Gastroesophageal sphincter (tissue), 4 donors: ENCODE data around the gene PHC2. TPM values are rescaled to one million over a fixed set of nuclear protein-coding genes. Genes with fewer than 3 reads are reported as not detected.

Experiments used
- ATAC-seq: fragments of 150-250 bp; one replicate; pipeline ENCODE4 v1.9.1; 2016; ENCODE audit warnings: mild to moderate bottlenecking, moderate library complexity
- H3K27ac ChIP-seq, 4 donors: fragments of 200-600 bp; sonication (generic) in 3 of 4; 1 replicate in 3 of 4; 2 replicates in 1 of 4; pipeline ENCODE4 v1.5.1; 2016 to 2019
- H3K27me3 ChIP-seq: fragments of 200-600 bp; sonication (generic); one replicate; pipeline ENCODE4 v1.5.1; 2019
- H3K36me3 ChIP-seq, 2 donors: fragments of 200-600 bp; sonication (generic); one replicate each; pipeline ENCODE4 v1.5.1; 2019; ENCODE audit warnings: control low read depth in 1 of 2
- H3K4me1 ChIP-seq, 3 donors: fragments of 200-600 bp; sonication (generic); 1 replicate in 2 of 3; 2 replicates in 1 of 3; pipeline ENCODE4 v1.5.1; 2016 to 2019; ENCODE audit warnings: control low read depth in 2 of 3
- H3K4me3 ChIP-seq, 2 donors: fragments of 200-600 bp; sonication (generic); one replicate each; pipeline ENCODE4 v1.5.1; 2019; ENCODE audit warnings: mild to moderate bottlenecking in 1 of 2, moderate library complexity in 1 of 2
- H3K9me3 ChIP-seq, 3 donors: fragments of 200-600 bp; sonication (generic); one replicate each; pipeline ENCODE4 v1.5.1; 2017 to 2019; ENCODE audit warnings: control low read depth in 2 of 3
- CTCF ChIP-seq, 4 experiments: fragments of 200-600 bp in 2 of 4; fragments of 450-650 bp in 2 of 4; sonication (generic) in 1 of 4; IDR thresholded peaks; one replicate each; pipeline ENCODE4 v1.5.1; 2017 to 2019; ENCODE audit warnings: antibody characterized with exemption in 4 of 4, mild to moderate bottlenecking in 2 of 4, moderate library complexity in 2 of 4
- EP300 ChIP-seq: sonication (generic); formaldehyde crosslinking; IDR thresholded peaks from one replicate; pipeline ENCODE4 v1.6.1; 2017; ENCODE audit warnings: antibody characterized with exemption, mild to moderate bottlenecking
- POLR2A ChIP-seq, 2 donors: fragments of 450-650 bp; IDR thresholded peaks; one replicate each; pipeline ENCODE4 v1.6.1; 2017; ENCODE audit warnings: antibody characterized with exemption in 2 of 2, mild to moderate bottlenecking in 2 of 2, moderate library complexity in 1 of 2
- POLR2AphosphoS5 ChIP-seq: sonication (generic); formaldehyde crosslinking; IDR thresholded peaks from one replicate; pipeline ENCODE4 v1.6.1; 2017; ENCODE audit warnings: antibody characterized with exemption
- WGBS, 2 donors: methylation state at CpG; one replicate each; pipeline ENCODE4 v1.1.5; 2018; ENCODE audit warnings: low coverage in 1 of 2; 5-methylcytosine and 5-hydroxymethylcytosine counted together
- total RNA-seq, 4 donors: library from RNA; depleted of rRNA; stranded (reverse); fragments of >200 nt; gene quantifications; one replicate each; pipeline ENCODE4 v1.1.0, GENCODE V29; 2016

Gene PHC2
- total RNA-seq, 4 donors from 2014 or later, result 99.8 to 223 (median 181) TPM

GRCh38 chr1:33305016-33305415, 125.9 kb downstream of the PHC2 start:
- ATAC-seq, result no peak
- TF ChIP-seq CTCF (IDR thresholded peaks at IDR 0.05), result no peak
- TF ChIP-seq POLR2A (IDR thresholded peaks at IDR 0.05), result no peak
- no peak for TF ChIP-seq POLR2AphosphoS5
- no peak for TF ChIP-seq EP300
- H3K27me3 ChIP-seq, result peaks cover 12% of the 10 kb centered on the region
- 90 to 95% methylated on average over 2 to 4 of the region's 5 CpGs for WGBS, 2 donors
- no peaks in the 10 kb centered on the region for H3K9me3 ChIP-seq
- H3K4me3 ChIP-seq, result no peak overlapping the region
- H3K4me1 ChIP-seq, result peaks cover 0 to 33% (median 17%) of the 10 kb centered on the region in 3 donors
- H3K36me3 ChIP-seq, result peaks cover 0 to 5% of the 10 kb centered on the region in 2 donors
- H3K27ac ChIP-seq, result no peak overlapping the region

- Histone ChIP-seq H3K9me3 (no peaks in the 10 kb centered on the region), H3K27ac (no peak overlapping the region), H3K4me3 (no peak overlapping the region), H3K27me3 (peaks cover 12% of the 10 kb centered on the region), H3K4me1 (peaks cover 0 to 45% (median 17%) of the 10 kb centered on the region in 3 donors), H3K36me3 (peaks cover 0 to 28% of the 10 kb centered on the region in 2 donors)
- 83% methylated on average over 1 of the region's 1 CpG; no CpG with 5 or more reads in 1 of the 2 donors for WGBS, 2 donors
- ATAC-seq, result no peak
- TF ChIP-seq POLR2AphosphoS5 (no peak), CTCF (IDR thresholded peaks at IDR 0.05) (no peak), EP300 (no peak), POLR2A (IDR thresholded peaks at IDR 0.05) (no peak)
Measured at GRCh38 chr1:33302325-33302724, 128.6 kb downstream of the PHC2 start.

- Histone ChIP-seq H3K9me3 (no peaks in the 10 kb centered on the region), H3K4me1 (peaks cover 0 to 37% (median 9%) of the 10 kb centered on the region in 3 donors), H3K27ac (peak overlapping the region in 3 of 4 donors; percentile 51 to 64 (median 61)), H3K36me3 (peaks cover 0 to 35% of the 10 kb centered on the region in 2 donors), H3K27me3 (peaks cover 3% of the 10 kb centered on the region), H3K4me3 (no peak overlapping the region)
- ATAC-seq, result peak; percentile 29
- WGBS, 2 donors, result 73 to 100% methylated on average over 1 to 3 of the region's 4 CpGs
- TF ChIP-seq POLR2AphosphoS5 (no peak), CTCF (IDR thresholded peaks at IDR 0.05) (no peak), POLR2A (IDR thresholded peaks at IDR 0.05) (no peak), EP300 (no peak)
Measured at GRCh38 chr1:33301273-33301984, 129.5 kb downstream of the PHC2 start.

GRCh38 chr1:33300673-33301072, 130.2 kb downstream of the PHC2 start:
- Histone ChIP-seq H3K9me3 (no peaks in the 10 kb centered on the region), H3K36me3 (peaks cover 0 to 42% of the 10 kb centered on the region in 2 donors), H3K27ac (peak overlapping the region in 3 of 4 donors; percentile 51 to 64 (median 61)), H3K27me3 (no peaks in the 10 kb centered on the region), H3K4me1 (peaks cover 0 to 39% (median 8%) of the 10 kb centered on the region in 3 donors), H3K4me3 (no peak overlapping the region)
- TF ChIP-seq POLR2A (IDR thresholded peaks at IDR 0.05) (no peak), POLR2AphosphoS5 (peak; percentile 47)
- WGBS, 2 donors, result 20% methylated on average over 1 of the region's 5 CpGs; no CpG with 5 or more reads in 1 of the 2 donors
- peak; percentile 72 for ATAC-seq

- no peaks in the 10 kb centered on the region for H3K9me3 ChIP-seq
- H3K27ac ChIP-seq, result peak overlapping the region in 2 of 4 donors; percentile 61 to 64
- H3K4me3 ChIP-seq, result no peak overlapping the region
- H3K36me3 ChIP-seq, result peaks cover 0 to 51% of the 10 kb centered on the region in 2 donors
- TF ChIP-seq POLR2AphosphoS5 (no peak), EP300 (no peak), POLR2A (IDR thresholded peaks at IDR 0.05) (no peak), CTCF (IDR thresholded peaks at IDR 0.05) (no peak)
- WGBS, 2 donors, result 78 to 89% methylated on average over 3 of the region's 15 CpGs
- no peaks in the 10 kb centered on the region for H3K27me3 ChIP-seq
- no peak for ATAC-seq
- peaks cover 0 to 50% (median 14%) of the 10 kb centered on the region in 3 donors for H3K4me1 ChIP-seq
Measured at GRCh38 chr1:33299461-33300155, 131.3 kb downstream of the PHC2 start.
